HL-60/S4 (cell line): ENCODE measurements around the gene EFS.
"Not testable (repeated sequence)": the region's sequence is repeated elsewhere in the genome, so short reads cannot be mapped to it uniquely, and the experiment has no call there.

Experiments used
- in situ Hi-C: fragments of 300-500 bp; cut with MboI; formaldehyde crosslinking; loops from 2 replicates; pipeline ENCODE4 v1.14.3; 2022; ENCODE audit warnings: low sequenced_read_pairs

The EFS gene

GRCh38 chr14:23365036-23365731 lies at the start of gene EFS:
TSS of gene EFS (minus strand) at chr14:23365172. CDS start at chr14:23365025, 147 bp downstream.
- in situ Hi-C loops: no loop called here

- in situ Hi-C loops: no loop called here
These were observed 49.3 kb upstream of the EFS start for GRCh38 chr14:23414254-23414653.

GRCh38 chr14:23413681-23414080 lies 48.7 kb upstream of the EFS start:
- in situ Hi-C loops: no loop called here

GRCh38 chr14:23411563-23412525 lies 46.9 kb upstream of the EFS start:
- in situ Hi-C loops: no loop called here

- in situ Hi-C loops: no loop called here
These were observed 45.1 kb upstream of the EFS start for GRCh38 chr14:23409966-23410635.

GRCh38 chr14:23409475-23409874 lies 44.5 kb upstream of the EFS start:
- in situ Hi-C loops: no loop called here

GRCh38 chr14:23408307-23408630 lies 43.3 kb upstream of the EFS start:
- in situ Hi-C loops: no loop called here

GRCh38 chr14:23407516-23408306 lies 42.7 kb upstream of the EFS start, which contains the start of gene MYH6:
TSS of gene MYH6 (minus strand) at chr14:23408273. CDS start at chr14:23407223, 1,050 bp downstream.
- in situ Hi-C loops: no loop called here

- in situ Hi-C loops: no loop called here
These were observed 41.9 kb upstream of the EFS start for GRCh38 chr14:23406725-23407355.

GRCh38 chr14:23406244-23406643 lies 41.3 kb upstream of the EFS start:
- in situ Hi-C loops: no loop called here

GRCh38 chr14:23405516-23406025 lies 40.6 kb upstream of the EFS start:
- in situ Hi-C loops: no loop called here

- in situ Hi-C loops: no loop called here
These were observed 40.1 kb upstream of the EFS start for GRCh38 chr14:23405096-23405495.

- in situ Hi-C loops: no loop called here
These were observed 39.4 kb upstream of the EFS start for GRCh38 chr14:23404331-23404900.

GRCh38 chr14:23403908-23404307 lies 38.9 kb upstream of the EFS start:
- in situ Hi-C loops: no loop called here

- in situ Hi-C loops: no loop called here
These were observed 38.1 kb upstream of the EFS start for GRCh38 chr14:23403139-23403438.

- in situ Hi-C loops: no loop called here
These were observed 37.5 kb upstream of the EFS start for GRCh38 chr14:23402296-23403138.

- in situ Hi-C loops: no loop called here
These were observed 36.3 kb upstream of the EFS start for GRCh38 chr14:23401291-23401690.

GRCh38 chr14:23400496-23401149 lies 35.7 kb upstream of the EFS start:
- in situ Hi-C loops: not testable (repeated sequence)
